ENCODE measurements around the gene TMOD4. TPM values are rescaled to one million over a fixed set of nuclear protein-coding genes. Genes with fewer than 3 reads are reported as not detected.
"Not testable (repeated sequence)": the region's sequence is repeated elsewhere in the genome, so short reads cannot be mapped to it uniquely, and the experiment has no call there.

The TMOD4 gene
- 1 to 10 TPM in 1 of 4 donors, under 1 TPM in 2, not detected in 1; 0.19 to 1.9 (median 0.38) TPM for polyA plus RNA-seq
- long read RNA-seq, donor 1 = 0 reads
- long read RNA-seq, donor 2 = 0 reads
- long read RNA-seq, donor 3 = 0 reads
- long read RNA-seq, donor 4 = 0 reads
- long read RNA-seq, donor 5 = 0 reads
- long read RNA-seq, donor 6, partial matches to known transcripts = 0 of 1 reads
- long read RNA-seq, donor 6, other reads (novel, unspliced or antisense) = 0 of 1 reads
- long read RNA-seq, donor 7 = 0 reads
- long read RNA-seq, donor 8, partial matches to known transcripts = 0 of 1 reads
- long read RNA-seq, donor 8, other reads (novel, unspliced or antisense) = 0 of 1 reads
- long read RNA-seq, donor 9 = 0 reads
- long read RNA-seq, donor 10 = 0 reads

- WGBS, 3 donors = 62 to 70% (median 66%) methylated on average over 4 of the region's 4 CpGs
- Histone ChIP-seq H3K4me3 (ENCODE audit: low read depth in 1 of 3, low read length in 3 of 3) (no peak within 1 kb of the TSS), H3K27ac (ENCODE audit: low read depth in 1 of 3, low read length in 2 of 3) (peak within 1 kb of the TSS in 1 of 3 donors; percentile 28), H3K4me1 (ENCODE audit: control insufficient read depth in 3 of 3, insufficient read depth in 2 of 3, low read depth in 1 of 3, low read length in 2 of 3) (no peaks in the 10 kb centered on the region), H3K27me3 (ENCODE audit: control insufficient read depth in 3 of 3, insufficient read depth in 3 of 3, low read length in 3 of 3) (no peaks in the 10 kb centered on the region), H3K36me3 (ENCODE audit: control insufficient read depth in 3 of 3, insufficient read depth in 2 of 3, low read depth in 1 of 3, low read length in 3 of 3) (peaks cover 7 to 75% (median 8%) of the 10 kb centered on the region in 3 donors), H3K9me3 (ENCODE audit: control insufficient read depth in 2 of 2, insufficient read depth in 1 of 2, low read depth in 1 of 2, low read length in 1 of 2) (no peaks in the 10 kb centered on the region)
- FAIRE-seq (no peak), DNase-seq (no peak)
These were observed at the start of gene TMOD4 for GRCh38 chr1:151175863-151176262. Gene TMOD4 (minus strand): TSS chr1:151175981. CDS start chr1:151174875, 1,106 bp downstream.

GRCh38 chr1:151222130-151222529 lies 46.3 kb upstream of the TMOD4 start:
- Histone ChIP-seq H3K4me1 (ENCODE audit: control insufficient read depth in 3 of 3, insufficient read depth in 2 of 3, low read depth in 1 of 3, low read length in 2 of 3) (peaks cover 0 to under 1% (median 0%) of the 10 kb centered on the region in 3 donors), H3K4me3 (ENCODE audit: low read depth in 1 of 3, low read length in 3 of 3) (no peak overlapping the region), H3K27me3 (ENCODE audit: control insufficient read depth in 3 of 3, insufficient read depth in 3 of 3, low read length in 3 of 3) (no peaks in the 10 kb centered on the region), H3K27ac (ENCODE audit: low read depth in 1 of 3, low read length in 2 of 3) (no peak overlapping the region), H3K9me3 (ENCODE audit: control insufficient read depth in 2 of 2, insufficient read depth in 1 of 2, low read depth in 1 of 2, low read length in 1 of 2) (no peaks in the 10 kb centered on the region), H3K36me3 (ENCODE audit: control insufficient read depth in 3 of 3, insufficient read depth in 2 of 3, low read depth in 1 of 3, low read length in 3 of 3) (peaks cover 0 to 44% (median 6%) of the 10 kb centered on the region in 3 donors)
- DNase-seq (no peak), FAIRE-seq (no peak)
- 89 to 93% (median 93%) methylated on average over 4 of the region's 4 CpGs for WGBS, 3 donors

GRCh38 chr1:151221616-151222015 lies 45.8 kb upstream of the TMOD4 start:
- no peak overlapping the region for H3K27ac ChIP-seq (ENCODE audit: low read depth in 1 of 3, low read length in 2 of 3)
- 77 to 94% (median 93%) methylated on average over 1 of the region's 1 CpG for WGBS, 3 donors
- FAIRE-seq (no peak), DNase-seq (no peak)
- H3K4me1 ChIP-seq (ENCODE audit: control insufficient read depth in 3 of 3, insufficient read depth in 2 of 3, low read depth in 1 of 3, low read length in 2 of 3) = peaks cover 0 to 3% (median 0%) of the 10 kb centered on the region in 3 donors
- H3K27me3 ChIP-seq (ENCODE audit: control insufficient read depth in 3 of 3, insufficient read depth in 3 of 3, low read length in 3 of 3) = no peaks in the 10 kb centered on the region
- H3K9me3 ChIP-seq (ENCODE audit: control insufficient read depth in 2 of 2, insufficient read depth in 1 of 2, low read depth in 1 of 2, low read length in 1 of 2) = no peaks in the 10 kb centered on the region
- peaks cover 0 to 46% (median 6%) of the 10 kb centered on the region in 3 donors for H3K36me3 ChIP-seq (ENCODE audit: control insufficient read depth in 3 of 3, insufficient read depth in 2 of 3, low read depth in 1 of 3, low read length in 3 of 3)
- no peak overlapping the region for H3K4me3 ChIP-seq (ENCODE audit: low read depth in 1 of 3, low read length in 3 of 3)

GRCh38 chr1:151213560-151213959 lies 37.8 kb upstream of the TMOD4 start:
- 24 to 52% (median 43%) methylated on average over 2 of the region's 2 CpGs for WGBS, 3 donors
- FAIRE-seq = no peak

GRCh38 chr1:151211972-151212705 lies 36.4 kb upstream of the TMOD4 start:
- DNase-seq (no peak), FAIRE-seq (no peak)
- H3K9me3 ChIP-seq (ENCODE audit: control insufficient read depth in 2 of 2, insufficient read depth in 1 of 2, low read depth in 1 of 2, low read length in 1 of 2) = no peaks in the 10 kb centered on the region
- no peaks in the 10 kb centered on the region for H3K27me3 ChIP-seq (ENCODE audit: control insufficient read depth in 3 of 3, insufficient read depth in 3 of 3, low read length in 3 of 3)
- H3K4me3 ChIP-seq (ENCODE audit: low read depth in 1 of 3, low read length in 3 of 3) = no peak overlapping the region
- peaks cover 0 to 51% (median 6%) of the 10 kb centered on the region in 3 donors for H3K36me3 ChIP-seq (ENCODE audit: control insufficient read depth in 3 of 3, insufficient read depth in 2 of 3, low read depth in 1 of 3, low read length in 3 of 3)
- H3K4me1 ChIP-seq (ENCODE audit: control insufficient read depth in 3 of 3, insufficient read depth in 2 of 3, low read depth in 1 of 3, low read length in 2 of 3) = peaks cover 0 to 2% (median 0%) of the 10 kb centered on the region in 3 donors
- no peak overlapping the region for H3K27ac ChIP-seq (ENCODE audit: low read depth in 1 of 3, low read length in 2 of 3)
- WGBS, 3 donors = 74 to 84% (median 83%) methylated on average over 15 of the region's 15 CpGs

More at GRCh38 chr1:151213560-151213959, 37.8 kb upstream of the TMOD4 start:
- Histone ChIP-seq H3K9me3 (ENCODE audit: control insufficient read depth in 2 of 2, insufficient read depth in 1 of 2, low read depth in 1 of 2, low read length in 1 of 2) (no peaks in the 10 kb centered on the region), H3K4me3 (ENCODE audit: low read depth in 1 of 3, low read length in 3 of 3) (no peak overlapping the region), H3K27ac (ENCODE audit: low read depth in 1 of 3, low read length in 2 of 3) (no peak overlapping the region), H3K27me3 (ENCODE audit: control insufficient read depth in 3 of 3, insufficient read depth in 3 of 3, low read length in 3 of 3) (no peaks in the 10 kb centered on the region), H3K4me1 (ENCODE audit: control insufficient read depth in 3 of 3, insufficient read depth in 2 of 3, low read depth in 1 of 3, low read length in 2 of 3) (peaks cover 0 to 3% (median 0%) of the 10 kb centered on the region in 3 donors), H3K36me3 (ENCODE audit: control insufficient read depth in 3 of 3, insufficient read depth in 2 of 3, low read depth in 1 of 3, low read length in 3 of 3) (peaks cover 0 to 47% (median 2%) of the 10 kb centered on the region in 3 donors)
- no peak for DNase-seq

- 79 to 83% (median 82%) methylated on average over 1 of the region's 1 CpG for WGBS, 3 donors
- Histone ChIP-seq H3K9me3 (ENCODE audit: control insufficient read depth in 2 of 2, insufficient read depth in 1 of 2, low read depth in 1 of 2, low read length in 1 of 2) (no peaks in the 10 kb centered on the region), H3K4me1 (ENCODE audit: control insufficient read depth in 3 of 3, insufficient read depth in 2 of 3, low read depth in 1 of 3, low read length in 2 of 3) (no peaks in the 10 kb centered on the region), H3K36me3 (ENCODE audit: control insufficient read depth in 3 of 3, insufficient read depth in 2 of 3, low read depth in 1 of 3, low read length in 3 of 3) (peaks cover 0 to 58% (median 6%) of the 10 kb centered on the region in 3 donors), H3K4me3 (ENCODE audit: low read depth in 1 of 3, low read length in 3 of 3) (no peak overlapping the region), H3K27ac (ENCODE audit: low read depth in 1 of 3, low read length in 2 of 3) (no peak overlapping the region), H3K27me3 (ENCODE audit: control insufficient read depth in 3 of 3, insufficient read depth in 3 of 3, low read length in 3 of 3) (no peaks in the 10 kb centered on the region)
- no peak for DNase-seq
- FAIRE-seq = no peak
These were observed 35.0 kb upstream of the TMOD4 start for GRCh38 chr1:151210830-151211229.

- H3K4me1 ChIP-seq (ENCODE audit: control insufficient read depth in 3 of 3, insufficient read depth in 2 of 3, low read depth in 1 of 3, low read length in 2 of 3); FAIRE-seq; DNase-seq; H3K27ac ChIP-seq (ENCODE audit: low read depth in 1 of 3, low read length in 2 of 3); H3K4me3 ChIP-seq (ENCODE audit: low read depth in 1 of 3, low read length in 3 of 3); H3K27me3 ChIP-seq (ENCODE audit: control insufficient read depth in 3 of 3, insufficient read depth in 3 of 3, low read length in 3 of 3); H3K9me3 ChIP-seq (ENCODE audit: control insufficient read depth in 2 of 2, insufficient read depth in 1 of 2, low read depth in 1 of 2, low read length in 1 of 2): not testable (repeated sequence)
- WGBS, 3 donors = 88 to 95% (median 92%) methylated on average over 12 of the region's 12 CpGs
- H3K36me3 ChIP-seq (ENCODE audit: control insufficient read depth in 3 of 3, insufficient read depth in 2 of 3, low read depth in 1 of 3, low read length in 3 of 3) = peaks cover 0 to 61% (median 8%) of the 10 kb centered on the region in 3 donors
These were observed 29.7 kb upstream of the TMOD4 start for GRCh38 chr1:151205381-151205965.

- Histone ChIP-seq H3K4me3 (ENCODE audit: low read depth in 1 of 3, low read length in 3 of 3) (peak overlapping the region in 2 of 3 donors; percentile 73 to 90), H3K27ac (ENCODE audit: low read depth in 1 of 3, low read length in 2 of 3) (peak overlapping the region in 2 of 3 donors; percentile 33 to 89), H3K9me3 (ENCODE audit: control insufficient read depth in 2 of 2, insufficient read depth in 1 of 2, low read depth in 1 of 2, low read length in 1 of 2) (no peaks in the 10 kb centered on the region), H3K27me3 (ENCODE audit: control insufficient read depth in 3 of 3, insufficient read depth in 3 of 3, low read length in 3 of 3) (no peaks in the 10 kb centered on the region), H3K36me3 (ENCODE audit: control insufficient read depth in 3 of 3, insufficient read depth in 2 of 3, low read depth in 1 of 3, low read length in 3 of 3) (peaks cover 0 to 19% (median 2%) of the 10 kb centered on the region in 3 donors), H3K4me1 (ENCODE audit: control insufficient read depth in 3 of 3, insufficient read depth in 2 of 3, low read depth in 1 of 3, low read length in 2 of 3) (peaks cover 4 to 18% (median 15%) of the 10 kb centered on the region in 3 donors)
- 17 to 25% (median 20%) methylated on average over 11 of the region's 11 CpGs for WGBS, 3 donors
- peak in 1 of 2 donors; percentile 16 for DNase-seq
- no peak for FAIRE-seq
These were observed 24.2 kb upstream of the TMOD4 start for GRCh38 chr1:151199873-151200581.
